GM18867 (cell line): ENCODE measurements around the gene CBFA2T2.
A peak's percentile ranks its signal among the peaks of the same experiment; 100 is the strongest.
"Not testable (repeated sequence)": the region's sequence is repeated elsewhere in the genome, so short reads cannot be mapped to it uniquely, and the experiment has no call there.

ENCODE experiments used
- ATAC-seq: cut with Tn5 transposase; IDR thresholded peaks from one replicate; pipeline ENCODE4 v1.9.1; 2021; ENCODE audit warnings: mild to moderate bottlenecking, moderate library complexity; ENCODE audit not compliant: unreplicated experiment

The CBFA2T2 gene

DNA sequence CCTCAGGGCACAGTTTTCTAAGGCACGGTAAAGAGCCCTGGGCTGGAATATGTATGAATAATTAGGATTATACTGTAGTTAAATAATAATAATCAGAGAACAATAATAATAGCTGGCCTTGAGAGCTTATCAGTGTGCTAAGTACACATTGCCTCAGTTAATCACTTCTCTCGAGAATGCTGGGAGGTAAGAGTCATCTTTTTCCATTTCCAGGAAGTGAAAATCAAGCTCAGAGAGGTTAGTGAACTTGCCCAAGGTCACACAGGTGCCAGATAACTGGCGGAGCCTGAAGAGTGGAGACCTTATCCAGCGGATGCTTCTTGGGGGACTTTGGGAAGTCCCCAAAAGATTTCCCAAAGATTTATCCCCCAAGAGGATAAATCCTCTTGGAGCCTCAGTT, 19.4 kb upstream of the CBFA2T2 start:
- ATAC-seq, result no peak

DNA sequence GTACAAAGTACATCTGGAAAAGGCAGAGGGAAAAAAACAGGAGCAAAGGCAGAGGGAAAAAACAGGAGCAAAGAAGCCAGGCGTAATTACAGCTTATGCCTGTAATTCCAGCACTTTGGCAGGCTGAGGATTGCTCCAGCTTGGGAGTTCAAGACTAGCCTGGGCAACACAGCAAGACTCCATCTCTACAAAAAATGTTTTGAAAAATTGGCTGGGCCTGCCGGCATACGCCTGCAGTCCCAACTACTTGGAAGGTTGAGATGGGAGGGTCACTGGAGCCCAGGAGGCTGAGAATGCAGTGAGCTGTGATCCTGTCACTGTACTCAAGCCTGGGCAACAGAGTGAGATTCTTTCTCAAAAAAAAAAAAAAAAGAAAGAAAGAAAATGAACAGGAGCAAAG, 19.0 kb upstream of the CBFA2T2 start:
- no peak for ATAC-seq

DNA sequence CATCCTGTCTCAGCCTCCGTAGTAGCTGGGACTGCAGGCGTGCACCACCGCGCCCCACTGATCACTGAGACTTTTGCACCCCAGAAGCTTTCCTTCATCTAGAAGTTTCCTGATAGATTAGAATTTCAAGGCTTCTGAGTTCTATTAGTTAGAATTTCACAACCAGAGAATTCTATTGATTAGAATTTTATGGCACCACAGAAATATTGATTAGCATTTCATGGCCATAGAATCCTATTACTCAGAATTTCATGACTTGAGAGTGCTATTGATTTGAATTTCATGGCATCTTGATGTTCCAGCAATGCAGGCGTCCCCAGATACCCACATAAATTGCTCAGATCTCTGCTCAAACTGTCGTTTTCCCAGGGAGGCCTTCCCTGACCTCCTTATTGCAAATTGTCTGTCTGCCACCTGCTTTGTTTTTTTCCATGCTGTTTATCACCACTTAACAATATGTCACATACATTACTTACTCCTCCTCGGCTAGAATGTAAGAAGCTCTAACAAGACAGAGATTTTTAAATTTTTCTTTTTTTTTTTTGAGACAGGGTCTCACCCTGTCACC, 16.9 kb upstream of the CBFA2T2 start:
- ATAC-seq, result no peak

DNA sequence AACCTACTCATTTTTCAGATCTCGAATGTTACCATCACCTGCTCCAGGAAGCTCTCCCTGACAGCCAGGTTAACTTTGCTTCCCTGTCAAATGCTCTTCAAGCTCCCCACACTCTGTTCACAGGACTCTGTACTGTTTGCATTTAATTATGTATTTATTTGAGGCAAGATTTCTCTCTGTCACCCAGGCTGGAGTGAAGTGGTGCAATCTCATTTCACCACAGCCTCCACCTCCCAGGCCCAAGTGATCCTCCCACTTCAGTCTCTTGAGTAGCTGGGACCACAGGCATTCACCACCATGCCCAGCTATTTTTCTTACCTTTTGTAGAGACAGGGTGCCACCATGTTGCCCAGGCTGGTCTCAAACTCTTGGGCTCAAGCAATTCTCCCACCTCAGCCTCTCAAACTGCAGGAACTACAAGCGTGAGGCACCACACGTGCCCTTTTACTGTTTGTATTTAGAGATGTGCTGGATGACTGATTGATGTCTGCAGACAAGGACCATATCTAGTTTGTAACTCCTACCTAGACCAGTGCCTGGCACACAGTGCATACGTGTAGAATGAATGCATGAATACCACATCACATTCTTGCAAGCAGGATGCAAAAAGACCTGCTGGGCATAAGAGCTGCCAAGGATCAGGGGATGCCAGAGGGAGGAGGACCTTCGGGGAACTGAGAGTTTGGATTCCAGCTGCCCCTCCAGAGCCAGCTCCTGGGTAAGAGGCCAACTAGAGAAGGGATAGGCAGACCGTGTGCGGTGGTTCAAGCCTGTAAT, 15.6 kb upstream of the CBFA2T2 start:
- no peak for ATAC-seq

DNA sequence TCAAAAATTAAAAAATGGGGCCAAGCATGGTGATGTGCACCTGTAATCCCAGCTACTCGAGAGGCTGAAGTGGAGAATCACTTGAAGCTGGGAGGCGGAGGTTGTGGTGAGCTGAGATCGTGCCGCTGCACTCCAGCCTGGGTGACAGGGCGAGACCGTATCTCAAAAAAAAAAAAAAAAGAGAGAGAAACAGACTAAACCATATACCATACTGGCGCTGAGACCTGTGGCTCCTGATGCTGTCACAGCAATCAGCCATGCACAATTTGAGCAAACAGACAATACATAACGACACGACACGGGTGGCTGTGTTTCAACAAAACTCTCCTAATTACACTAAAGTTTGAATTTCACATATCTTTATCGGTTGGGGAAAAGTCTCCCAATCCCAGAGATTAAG, 14.9 kb upstream of the CBFA2T2 start:
- ATAC-seq, result no peak

DNA sequence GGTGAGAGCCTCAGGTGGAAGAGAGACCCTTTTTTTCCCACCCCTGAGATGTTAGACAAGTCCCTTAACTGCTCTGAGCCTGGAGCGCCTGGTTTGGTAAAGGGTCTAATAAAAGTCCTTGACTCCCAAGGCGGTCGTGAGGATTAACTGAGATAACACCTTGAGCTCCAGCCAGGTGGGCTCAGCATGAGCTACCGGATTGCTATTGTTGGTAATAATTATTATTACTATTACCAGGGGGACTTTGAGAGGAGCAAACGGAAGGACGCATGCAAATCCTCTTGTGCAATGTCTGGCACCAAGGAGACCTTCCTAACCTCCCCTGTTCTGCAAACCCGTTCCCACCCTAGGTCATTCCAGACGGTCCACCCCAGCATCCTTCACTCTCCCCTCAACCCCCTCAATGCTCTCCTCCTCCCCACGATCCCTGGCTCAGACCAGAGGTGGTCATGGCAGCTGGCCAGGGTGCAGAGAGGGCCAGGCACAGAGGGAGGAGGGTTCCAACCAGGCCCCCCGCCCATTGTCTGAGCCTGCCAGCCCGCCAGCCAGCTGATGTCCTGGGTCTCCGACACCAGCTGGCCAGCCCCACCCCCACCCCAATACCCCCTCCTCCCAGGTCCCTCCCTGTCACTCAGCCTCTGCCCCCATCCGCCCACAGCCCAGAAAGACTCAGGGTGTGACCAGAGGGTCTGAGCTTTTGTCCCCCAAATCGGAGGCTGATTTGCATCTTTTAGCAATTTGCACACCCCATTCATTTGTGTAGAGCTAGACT, 14.3 kb upstream of the CBFA2T2 start:
- ATAC-seq, result no peak

DNA sequence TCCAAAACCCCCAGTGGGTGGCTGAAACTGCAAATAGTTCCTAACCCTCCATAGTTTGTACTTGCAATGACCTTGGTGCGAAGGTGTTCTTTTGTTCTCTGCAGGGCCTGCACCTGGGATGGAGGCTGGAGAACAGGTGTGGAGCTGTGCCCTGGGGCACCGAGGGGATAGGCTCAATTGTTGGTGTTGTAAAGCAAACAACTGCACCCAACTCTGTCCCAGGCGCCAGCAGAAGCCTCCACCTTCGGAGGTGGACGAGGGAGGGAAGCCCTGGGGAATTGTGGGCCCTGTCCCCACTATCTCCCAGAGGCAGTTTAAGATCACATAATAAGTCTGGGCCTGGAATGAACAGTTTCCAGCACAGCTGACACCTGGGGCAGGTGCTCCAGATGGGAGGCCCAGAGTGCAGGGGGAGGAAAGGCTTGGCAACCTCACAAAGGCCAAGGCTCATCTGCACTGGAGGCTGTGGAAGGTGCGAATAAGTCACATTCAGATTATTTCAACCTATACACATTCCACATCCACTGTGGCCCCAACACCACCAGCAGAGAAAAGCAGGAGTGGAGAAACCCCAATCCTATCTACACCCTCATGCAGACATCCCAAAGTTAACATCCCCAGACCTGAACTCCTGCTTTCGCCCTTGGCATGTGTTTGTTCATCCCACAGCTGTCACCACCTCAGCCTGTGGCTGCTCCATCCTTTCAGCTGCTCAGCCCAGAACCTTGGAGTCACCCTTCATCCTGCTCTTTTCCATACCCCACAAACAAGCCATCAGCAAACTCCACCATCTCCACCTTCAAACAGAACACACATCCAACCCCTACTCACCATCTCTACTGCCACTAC, 12.3 kb upstream of the CBFA2T2 start:
- ATAC-seq, result no peak

DNA sequence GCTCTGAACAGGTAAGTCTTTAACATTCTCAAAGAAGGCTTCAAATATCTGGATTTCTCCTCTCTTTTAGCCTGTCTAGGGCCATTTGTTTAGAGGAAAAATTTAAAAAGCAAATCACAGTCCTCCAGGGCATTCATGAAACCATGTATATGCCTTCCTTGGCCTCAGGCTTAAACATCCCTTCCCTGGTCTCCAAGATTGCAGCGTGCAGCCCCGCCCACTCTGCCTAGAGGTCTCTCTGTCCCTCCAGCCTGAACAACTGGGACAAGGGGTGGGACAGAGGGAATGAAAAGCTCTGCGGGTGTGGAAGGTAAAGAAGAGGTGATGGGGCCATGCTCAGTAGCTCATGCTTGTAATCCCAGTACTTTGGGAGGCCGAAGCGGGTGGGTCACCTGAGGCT, 9.8 kb upstream of the CBFA2T2 start:
- no peak for ATAC-seq

DNA sequence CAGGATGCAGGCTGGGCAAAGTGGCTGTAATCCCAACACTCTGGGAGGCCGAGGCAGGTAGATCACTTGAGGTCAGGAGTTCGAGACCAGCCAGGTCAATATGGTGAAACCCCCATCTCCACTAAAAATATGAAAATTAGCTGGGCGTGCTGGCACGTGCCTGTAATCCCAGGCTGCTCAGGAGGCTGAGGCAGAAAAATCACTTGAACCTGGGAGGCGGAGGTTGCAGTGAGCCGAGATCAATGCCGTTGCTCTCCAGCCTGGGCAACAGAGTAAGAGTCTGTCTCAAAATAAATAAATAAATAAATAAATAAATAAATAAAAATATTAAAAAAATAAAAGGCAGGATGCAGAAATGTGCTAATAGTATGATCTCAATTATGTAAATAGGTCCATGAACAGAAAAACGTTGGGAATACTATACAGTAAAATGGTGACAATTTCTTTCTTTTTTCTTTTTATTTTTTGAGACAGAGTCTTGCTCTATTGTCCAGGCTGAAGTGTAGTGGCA, 8.4 kb upstream of the CBFA2T2 start:
- ATAC-seq, result no peak

DNA sequence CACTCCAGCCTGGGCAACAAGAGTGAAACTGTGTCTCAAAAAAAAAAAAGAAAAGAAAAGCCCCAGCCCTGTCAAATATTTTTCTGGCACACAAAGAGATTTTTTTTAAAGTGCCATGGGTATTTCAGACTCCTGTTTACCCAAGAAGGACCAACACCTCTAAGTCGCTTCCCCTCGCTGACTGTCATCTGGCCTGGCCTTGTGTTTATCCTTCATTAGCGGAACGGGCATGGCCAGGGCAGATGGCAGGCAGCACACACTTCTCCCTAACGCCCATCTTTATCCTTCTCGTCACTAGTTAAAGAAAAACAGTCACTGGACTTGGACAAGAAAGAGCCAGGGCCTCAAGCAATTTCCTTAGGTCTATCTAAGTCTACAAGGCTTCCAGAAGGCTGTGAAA, 7.3 kb upstream of the CBFA2T2 start:
- ATAC-seq, result no peak

DNA sequence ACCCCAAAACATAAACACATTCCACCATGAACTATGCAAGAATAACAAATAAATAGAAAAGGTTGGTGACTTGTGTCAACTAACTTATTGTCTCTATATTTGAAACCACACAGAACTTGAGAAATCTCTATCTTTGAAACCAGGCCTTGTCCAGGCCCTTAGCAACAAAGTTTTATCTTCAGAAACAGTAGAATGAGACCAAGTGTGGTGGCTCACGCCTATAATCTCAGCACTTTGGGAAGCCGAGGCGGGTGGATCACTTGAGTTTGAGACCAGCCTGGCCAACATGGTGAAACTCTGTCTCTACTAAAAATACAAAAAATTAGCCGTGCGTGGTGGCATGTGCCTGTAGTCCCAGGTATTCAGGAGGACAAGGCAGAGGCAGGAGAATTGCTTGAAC, 6.7 kb upstream of the CBFA2T2 start:
- not testable (repeated sequence) for ATAC-seq

DNA sequence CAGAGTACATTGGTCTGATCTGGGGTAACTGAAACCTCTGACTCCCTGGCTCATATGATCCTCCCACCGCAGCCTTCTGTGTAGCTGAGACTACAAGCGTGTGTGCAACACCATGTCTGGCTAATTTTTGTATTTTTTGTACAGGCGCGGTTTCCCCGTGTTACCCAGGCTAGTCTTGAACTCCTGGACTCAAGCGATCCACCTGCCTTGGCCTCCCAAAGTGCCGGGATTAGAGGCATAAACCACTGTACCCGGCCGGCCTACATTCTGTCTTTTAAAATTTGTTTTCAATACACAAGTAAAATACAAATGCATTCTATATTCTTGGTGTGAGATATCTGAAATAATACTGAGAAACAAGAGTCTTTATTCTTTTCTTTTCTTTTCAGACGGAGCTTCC, 1.7 kb upstream of the CBFA2T2 start:
- no peak for ATAC-seq

DNA sequence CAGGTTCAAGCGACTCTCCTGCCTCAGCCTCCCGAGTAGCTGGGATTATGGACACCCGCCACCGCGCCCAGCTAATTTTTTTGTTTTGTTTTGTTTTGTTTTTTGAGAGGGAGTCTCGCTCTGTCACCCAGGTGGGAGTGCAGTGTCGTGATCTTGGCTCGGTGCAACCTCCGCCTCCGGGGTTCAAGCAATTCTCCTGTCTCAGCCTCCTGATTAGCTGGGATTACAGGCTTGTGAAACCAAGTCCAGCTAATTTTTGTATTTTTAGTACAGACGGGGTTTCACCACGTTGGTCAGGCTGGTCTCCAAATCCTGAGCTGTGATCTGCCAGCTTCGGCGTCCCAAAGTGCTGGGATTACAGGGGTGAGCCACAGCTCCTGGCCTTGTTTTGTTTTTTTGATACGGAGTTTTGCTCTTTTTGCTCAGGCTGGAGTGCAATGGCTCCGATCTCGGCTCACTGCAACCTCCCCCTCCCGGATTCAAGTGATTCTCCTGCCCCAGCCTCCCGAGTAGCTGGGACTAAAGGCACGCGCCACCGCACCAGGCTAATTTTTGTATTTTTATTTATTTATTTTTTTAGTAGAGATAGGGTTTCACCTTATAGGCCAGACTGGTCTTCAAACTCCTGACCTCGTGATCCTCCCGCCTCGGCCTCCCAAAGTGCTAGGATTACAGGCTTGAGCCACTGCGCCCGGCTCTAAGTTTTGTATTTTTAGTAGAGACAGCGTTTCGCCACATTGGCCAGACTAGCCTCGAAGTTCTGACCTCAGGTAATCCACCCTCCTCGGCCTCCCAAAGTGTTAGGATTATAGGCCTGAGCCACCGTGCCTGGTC, 1.0 kb upstream of the CBFA2T2 start:
- not testable (repeated sequence) for ATAC-seq

DNA sequence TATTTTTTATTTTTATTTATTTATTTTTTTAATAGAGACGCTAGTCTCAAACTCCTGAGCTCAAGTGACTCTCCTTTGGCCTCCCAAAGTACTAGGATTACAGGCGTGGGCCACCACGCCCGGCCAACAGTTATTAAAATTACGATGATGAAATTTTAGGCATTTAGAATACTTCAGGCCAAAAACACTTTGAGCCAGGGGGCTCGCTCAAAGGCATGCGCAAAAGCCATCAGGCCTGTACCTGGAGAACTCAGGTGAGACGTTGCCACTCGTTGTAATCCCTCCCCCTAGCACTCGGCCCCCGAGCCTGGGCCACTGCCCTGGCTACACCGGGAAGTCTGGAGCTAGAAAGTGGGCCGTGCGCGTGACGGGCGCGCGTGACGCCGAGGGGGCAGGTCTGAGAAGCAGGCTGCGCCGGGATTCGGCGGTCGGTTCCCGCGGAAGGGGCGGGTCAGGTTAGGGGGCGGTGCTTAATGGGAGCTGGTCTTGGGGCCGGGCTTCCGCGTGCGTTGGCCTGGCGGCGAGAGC, 337 bp upstream of the CBFA2T2 start:
- ATAC-seq, result peak; percentile 93

DNA sequence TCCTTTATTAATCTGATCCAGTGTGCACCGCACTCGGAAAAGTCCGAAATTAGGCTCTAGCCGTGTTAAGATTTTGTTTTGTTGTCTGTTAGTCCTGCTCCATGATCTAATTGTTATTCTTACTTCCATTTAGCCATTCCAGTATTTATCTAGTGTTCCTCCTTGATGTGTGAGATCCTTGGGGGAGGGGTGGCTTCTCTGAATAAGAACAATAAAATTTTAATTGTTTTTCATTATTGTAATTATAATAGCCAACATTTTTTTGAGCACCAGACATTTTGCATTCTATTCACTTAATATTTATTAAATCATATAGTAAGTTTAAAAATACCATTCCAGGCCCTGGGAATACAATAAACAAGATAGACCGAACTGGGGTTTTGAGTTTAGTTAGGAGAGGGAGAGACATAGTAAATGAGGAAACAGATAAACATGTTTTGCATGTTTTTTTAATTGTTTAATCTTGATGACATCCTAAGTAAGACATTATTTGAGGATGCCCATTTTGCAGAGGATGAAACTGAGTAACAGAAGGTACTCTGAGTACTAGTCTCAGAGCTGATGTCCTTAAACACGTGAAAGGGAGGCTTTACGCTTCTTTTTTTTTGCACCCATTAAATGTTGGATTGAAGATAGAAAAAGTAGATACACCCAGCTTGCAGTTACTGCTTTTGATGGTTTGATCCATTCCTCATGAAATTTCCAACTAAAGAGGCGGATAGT, 1.2 kb downstream of the CBFA2T2 start:
- no peak for ATAC-seq

DNA sequence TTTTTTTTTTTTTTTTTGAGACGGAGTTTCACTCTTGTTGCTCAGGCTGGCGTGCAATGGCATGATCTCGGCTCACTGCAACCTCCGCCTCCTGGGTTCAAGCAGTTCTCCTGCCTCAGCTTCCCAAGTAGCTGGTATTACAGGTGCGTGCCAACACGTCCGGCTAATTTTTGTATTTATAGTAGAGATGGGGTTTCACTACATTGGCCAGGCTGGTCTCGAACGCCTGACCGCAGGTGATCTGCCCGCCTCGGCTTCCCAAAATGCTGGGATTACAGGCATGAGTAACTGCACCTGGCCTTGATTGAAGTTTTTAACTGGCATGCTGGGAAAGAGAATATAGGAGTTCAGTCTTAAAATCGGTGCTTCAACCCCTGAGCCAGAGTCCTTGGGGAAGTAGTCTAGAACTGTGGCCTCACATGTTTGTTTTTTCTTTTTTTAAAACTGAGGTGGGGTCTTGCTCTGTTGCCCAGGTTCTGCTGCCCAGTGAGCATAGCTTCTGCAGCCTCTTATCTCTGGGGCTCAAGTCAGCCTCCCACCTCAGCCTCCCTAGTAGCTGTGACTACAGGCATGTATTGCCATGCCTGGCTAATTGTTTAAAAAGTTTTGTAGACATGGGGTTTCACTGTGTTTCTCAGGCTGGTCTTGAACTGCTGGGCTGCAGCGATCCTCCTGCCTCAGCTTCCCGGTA, 3.3 kb downstream of the CBFA2T2 start:
- ATAC-seq, result no peak

DNA sequence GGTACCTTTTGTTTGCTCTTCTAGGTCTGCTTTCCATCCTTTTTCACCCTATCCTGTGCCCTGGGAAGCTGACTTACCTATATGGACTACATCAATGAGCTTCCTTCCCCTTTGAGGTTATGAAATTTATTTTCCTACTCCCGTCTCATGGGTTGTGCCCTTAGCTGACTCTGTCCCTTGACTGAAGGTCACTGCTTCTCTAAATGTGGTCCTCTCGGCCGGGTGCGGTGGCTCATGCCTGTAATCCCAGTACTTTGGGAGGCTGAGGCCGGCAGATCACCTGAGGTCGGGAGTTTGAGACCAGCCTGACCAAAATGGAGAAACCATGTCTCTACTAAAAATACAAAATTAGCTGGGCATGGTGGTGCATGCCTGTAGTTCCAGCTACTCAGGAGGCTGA, 6.9 kb downstream of the CBFA2T2 start:
- ATAC-seq, result not testable (repeated sequence)

DNA sequence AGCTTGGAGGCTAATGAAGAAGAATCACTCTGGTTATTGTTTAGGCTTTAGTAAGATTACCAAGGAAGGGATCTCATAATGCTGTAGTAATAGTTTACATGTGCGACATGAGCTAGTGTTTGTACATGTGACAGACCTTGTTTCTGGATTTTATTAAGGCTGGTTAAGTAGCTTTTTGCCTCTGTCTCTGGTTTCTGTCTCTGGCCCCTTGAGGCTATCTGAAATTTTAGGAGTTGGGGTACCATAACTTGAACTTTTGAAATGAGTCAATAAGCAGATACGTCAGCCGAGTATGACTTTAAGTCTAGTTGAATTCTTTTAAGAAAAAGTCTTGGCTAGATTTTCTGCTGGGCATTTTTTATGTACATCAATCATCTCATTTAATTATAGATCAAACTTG, 9.5 kb downstream of the CBFA2T2 start:
- ATAC-seq, result no peak

DNA sequence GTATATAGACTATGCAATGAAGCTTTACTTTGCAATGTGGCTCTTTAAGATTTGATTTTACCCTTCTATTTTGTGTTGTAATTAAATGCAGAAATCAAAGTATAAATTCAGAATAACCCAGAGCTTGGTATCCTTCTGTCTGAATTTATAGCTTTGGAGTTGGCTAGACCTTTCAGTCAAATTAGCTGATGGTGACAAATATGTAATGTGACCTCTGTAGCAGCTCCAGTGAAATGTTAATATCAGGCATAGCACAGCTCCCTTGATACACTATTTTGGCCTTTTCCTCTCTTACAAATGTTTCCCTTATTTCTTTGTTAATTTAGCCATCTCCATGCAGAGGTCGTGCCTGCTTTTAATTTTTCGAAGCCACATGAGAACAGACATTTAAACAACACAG, 11.1 kb downstream of the CBFA2T2 start:
- no peak for ATAC-seq
